Measurements from ENCODE around the gene CCDC122.

CCDC122 gene

DNA sequence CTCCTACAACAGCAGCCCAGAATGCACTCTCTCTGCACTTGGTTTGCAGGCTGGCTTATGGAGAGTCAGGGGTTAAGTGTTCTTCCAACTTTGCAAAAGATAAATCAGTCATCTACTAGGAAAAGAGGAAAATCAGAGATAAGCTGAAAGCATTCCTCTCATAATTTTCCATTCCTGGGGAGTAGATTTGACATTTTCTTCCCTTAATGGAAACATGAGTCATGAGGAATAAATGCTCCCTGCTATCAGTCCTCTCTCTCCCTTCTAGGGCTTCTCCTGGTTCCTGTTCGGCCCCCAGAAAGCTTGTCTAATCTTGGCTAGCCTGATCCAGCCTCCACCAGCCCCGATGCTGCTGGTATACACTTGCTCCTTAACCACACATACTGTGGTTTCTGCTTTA, 64.3 kb downstream of the CCDC122 start:
- Histone ChIP-seq H3K4me3 (no peak overlapping the region), H3K27ac (no peak overlapping the region)

DNA sequence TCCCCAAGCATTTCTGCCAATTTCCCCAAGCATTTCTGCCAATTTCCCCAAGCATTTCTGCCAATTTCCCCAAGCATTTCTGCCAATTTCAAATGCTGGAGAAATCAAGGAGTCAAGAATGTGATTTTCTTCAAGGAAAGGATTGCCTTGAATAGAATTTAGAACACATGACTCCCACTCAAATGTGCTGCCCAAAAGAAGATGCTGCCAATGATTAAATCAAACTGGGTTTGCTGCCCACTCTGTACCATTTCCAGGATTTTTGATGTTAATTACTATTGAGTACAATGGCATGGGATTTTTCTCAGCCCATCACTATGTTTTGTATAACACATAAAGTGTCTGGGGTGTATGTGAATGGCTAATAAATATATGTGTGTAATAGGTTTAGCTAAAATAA, 70.9 kb downstream of the CCDC122 start:
- Histone ChIP-seq H3K27ac (no peak overlapping the region), H3K4me3 (no peak overlapping the region)

DNA sequence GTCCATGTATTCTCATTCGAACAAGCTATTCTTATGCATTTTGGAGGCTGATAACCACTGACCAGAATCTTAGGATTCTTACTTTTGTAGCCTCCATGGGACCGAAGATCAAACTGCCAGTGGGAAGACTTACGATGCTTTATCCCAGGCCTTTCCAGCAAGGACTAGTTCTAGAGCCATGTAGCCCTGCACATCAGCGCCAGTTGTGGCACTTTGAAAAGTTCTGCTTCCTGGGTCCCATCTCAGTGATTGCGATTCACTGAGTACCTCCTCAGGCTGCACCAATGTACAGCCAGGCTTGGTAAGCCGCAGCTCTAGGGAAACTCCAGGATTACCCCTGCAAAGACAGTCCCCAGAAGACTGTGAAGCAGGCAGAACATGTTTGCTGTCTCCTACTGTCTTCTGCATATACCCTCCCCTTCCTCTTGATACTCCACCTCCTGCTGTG, 73.8 kb downstream of the CCDC122 start:
- no peak overlapping the region for H3K27ac ChIP-seq

DNA sequence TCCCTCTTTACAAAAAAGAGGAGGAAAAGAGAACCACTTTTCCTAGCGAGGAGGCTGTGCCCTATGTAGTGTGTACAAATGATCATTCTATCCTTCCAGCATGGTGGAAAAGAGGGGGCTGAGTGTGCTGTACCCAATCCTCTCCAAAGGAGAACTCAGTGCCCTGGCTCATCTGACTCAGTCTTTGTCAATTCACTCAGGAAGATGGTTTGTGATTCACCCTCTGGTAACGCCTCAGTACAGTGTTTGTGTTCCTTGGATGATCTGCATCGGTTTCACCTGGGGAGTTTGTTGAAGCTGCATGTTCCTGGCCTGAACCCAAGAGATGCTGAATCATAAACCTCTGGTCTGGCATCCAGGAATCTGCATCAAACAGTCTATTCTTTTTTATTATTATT, 74.5 kb downstream of the CCDC122 start:
- no peak overlapping the region for H3K4me3 ChIP-seq
- H3K27ac ChIP-seq: peak overlapping the region in 1 of 21 experiments; percentile 0

More for the DNA sequence above, 73.8 kb downstream of the CCDC122 start:
- no peak overlapping the region for H3K4me3 ChIP-seq

DNA sequence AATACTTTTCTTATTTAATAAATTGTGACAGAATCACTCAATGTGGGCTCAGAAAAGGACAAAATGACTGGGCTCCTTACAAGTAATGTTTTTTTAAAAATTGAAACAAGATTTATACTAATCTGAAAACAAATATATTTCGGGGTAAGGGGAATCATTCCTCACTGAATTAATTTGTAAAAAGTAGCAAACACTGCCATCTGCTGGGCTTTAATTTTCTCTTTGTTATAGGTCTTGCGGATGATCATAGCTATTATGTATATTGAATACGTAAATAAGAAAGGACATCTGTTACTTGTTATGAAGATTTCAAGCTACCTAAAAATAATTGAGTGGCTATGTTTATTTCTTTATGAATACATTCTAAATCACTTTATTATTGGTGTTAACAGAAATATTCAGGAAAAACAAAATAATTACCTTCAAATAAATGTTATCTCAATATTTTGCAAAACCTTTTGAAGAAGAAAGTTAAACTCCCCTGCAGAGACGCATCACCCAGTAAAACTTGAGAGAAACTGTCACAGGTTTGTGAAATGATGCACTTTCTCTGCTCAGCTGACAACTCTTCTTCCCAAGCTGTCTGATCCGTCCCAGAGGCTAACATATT, 75.0 kb downstream of the CCDC122 start:
- peak overlapping the region in 1 of 21 experiments; percentile 0 for H3K27ac ChIP-seq
- H3K4me3 ChIP-seq: no peak overlapping the region

DNA sequence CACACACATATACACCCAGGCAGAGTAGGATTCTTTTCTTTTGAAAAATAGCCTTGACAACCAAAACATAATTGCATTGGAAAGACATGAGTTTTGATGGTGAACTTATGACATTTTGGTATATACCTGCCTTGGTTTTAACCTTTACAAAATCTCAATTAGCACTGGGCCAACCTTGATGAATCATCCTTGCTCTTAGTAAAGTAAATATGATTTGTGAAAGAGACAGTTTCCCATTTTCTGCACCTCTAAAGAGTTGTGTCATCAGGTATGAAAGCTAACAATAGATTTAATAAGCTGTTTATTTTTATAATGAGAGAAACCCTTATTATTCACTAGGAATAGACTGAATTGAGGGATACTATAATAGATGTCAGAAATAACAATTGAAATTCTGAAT, 77.0 kb downstream of the CCDC122 start:
- H3K27ac ChIP-seq: no peak overlapping the region
- H3K4me3 ChIP-seq: no peak overlapping the region

DNA sequence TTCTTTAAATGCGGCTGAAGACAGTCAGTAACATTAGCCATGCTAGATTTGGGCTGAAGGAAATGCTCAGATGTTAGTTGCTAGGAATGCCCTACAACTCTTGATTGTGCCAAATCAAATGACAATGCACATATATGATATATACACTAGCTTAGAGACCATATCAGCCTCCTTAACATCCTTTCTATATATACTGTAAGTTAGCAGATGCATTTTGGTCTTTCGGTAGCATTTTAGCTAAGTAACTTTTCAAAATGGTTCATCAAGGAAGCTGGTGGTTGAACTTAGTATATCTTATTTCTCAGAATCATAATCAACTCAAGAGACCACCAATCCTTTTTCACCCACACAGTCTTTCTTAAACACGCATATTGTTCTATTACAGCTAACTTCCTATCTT, 78.7 kb downstream of the CCDC122 start:
- no peak overlapping the region for H3K4me3 ChIP-seq
- no peak overlapping the region for H3K27ac ChIP-seq

DNA sequence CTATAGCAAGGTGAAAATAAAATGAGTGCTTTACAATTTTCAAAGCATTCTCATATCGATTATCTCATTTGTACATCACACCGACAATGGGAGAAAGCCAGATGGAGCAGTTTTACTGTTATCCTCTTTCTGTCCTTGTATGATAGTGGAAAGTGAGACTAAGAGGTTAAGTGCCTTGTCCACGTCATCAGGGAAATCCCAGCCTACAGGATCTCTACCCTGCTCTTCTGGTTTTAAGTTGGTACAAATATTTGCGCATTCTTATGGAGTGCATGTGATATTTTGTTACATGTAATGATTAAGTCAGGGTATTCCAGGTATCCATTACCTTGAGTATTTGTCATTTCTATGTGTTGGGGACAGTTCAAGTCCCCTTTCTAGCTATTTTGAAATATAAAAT, 80.3 kb downstream of the CCDC122 start:
- H3K27ac ChIP-seq: no peak overlapping the region
- H3K4me3 ChIP-seq: no peak overlapping the region

DNA sequence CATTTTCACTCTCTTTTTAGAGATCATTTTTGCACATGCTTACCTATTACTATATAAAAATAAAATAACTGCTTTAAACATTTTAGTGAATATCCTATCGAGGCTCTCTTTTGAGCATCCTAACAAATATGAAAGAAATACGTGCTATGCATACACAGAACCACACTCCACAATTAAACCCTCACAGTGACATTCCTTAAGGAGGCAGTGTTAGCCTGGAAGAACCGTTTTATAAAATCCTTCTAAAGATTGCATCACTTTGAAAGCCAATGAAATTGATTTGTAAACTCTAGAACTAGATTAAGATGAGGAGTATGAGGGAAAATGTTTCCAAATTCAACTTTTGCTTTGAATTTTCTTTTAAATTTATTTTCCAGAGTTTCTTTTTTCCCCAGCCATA, 81.7 kb downstream of the CCDC122 start:
- Histone ChIP-seq H3K27ac (no peak overlapping the region), H3K4me3 (no peak overlapping the region)

DNA sequence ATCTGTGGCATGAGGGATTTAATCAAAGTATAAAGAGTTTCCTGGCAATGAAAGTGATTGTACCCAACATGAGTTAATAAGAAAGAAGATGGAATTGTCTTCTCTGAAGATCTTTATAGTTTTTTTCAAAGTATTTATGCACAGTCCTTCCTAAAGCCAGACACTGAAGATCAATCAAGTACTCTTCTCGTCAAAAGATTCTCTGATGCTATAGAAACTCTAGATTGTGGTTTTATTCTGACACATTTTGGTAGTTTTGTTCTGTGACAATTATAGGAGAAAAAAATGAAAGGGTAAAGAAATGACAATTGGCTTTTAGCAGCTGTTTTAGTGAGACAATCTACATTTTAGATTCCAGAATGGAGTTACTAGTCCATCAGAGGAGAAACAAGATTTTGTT, 82.4 kb downstream of the CCDC122 start:
- Histone ChIP-seq H3K27ac (no peak overlapping the region), H3K4me3 (no peak overlapping the region)

DNA sequence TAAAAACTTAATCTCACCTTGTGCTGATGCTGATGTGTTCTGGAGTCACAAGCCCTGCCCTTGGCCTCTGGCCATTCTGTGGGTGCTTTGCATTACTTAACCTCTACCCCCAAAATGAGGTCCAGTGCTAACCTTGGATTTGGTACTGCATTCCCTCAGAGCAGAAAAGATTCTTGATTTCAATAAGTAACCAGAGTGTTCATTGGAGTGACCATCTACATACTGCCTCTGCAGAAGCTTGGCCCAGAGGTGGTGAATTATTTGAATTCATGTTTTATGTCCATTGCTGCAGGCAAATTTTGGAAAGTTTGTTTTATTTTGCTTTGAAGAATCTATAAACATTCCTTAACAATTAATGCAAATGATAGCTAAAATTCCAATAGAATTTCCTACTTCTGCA, 85.1 kb downstream of the CCDC122 start:
- Histone ChIP-seq H3K4me3 (no peak overlapping the region), H3K27ac (no peak overlapping the region)

DNA sequence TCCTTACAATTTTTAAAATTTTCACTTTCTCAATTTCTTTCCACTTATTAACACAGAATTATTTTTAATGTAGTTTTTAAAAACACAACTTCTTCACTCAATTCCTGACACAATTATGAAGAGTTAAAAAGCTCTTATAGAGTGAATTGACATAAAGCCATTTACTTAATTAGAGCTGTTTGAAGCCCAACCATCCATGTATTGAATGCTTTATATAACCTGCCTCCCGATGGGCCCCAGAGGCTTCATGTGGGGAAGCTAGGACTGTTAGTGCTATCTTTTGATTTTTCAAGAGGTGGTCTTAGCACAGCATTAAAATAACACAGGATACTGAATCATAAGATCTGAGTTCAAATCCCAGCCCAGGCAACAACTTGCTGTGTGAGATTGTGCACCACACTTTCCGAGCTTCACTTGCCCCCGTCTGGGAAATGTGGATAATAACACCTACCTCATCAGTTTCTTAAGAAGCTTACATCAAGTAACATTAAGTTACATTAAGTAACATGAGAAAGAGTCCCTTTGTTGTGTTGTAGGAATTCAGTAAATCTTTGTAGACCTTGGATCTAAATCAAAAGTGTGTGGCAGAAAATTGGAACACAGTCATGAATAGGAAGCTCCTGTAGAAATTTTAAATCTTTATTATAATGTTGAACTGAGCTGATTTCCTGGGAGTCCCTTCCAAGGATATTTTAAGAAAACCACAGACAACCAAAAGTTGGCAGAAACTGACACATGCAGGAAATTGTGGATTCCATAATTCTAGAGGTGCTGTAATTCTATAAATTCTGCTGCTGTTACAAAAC, 87.3 kb downstream of the CCDC122 start:
- H3K27ac ChIP-seq: no peak overlapping the region
- no peak overlapping the region for H3K4me3 ChIP-seq

DNA sequence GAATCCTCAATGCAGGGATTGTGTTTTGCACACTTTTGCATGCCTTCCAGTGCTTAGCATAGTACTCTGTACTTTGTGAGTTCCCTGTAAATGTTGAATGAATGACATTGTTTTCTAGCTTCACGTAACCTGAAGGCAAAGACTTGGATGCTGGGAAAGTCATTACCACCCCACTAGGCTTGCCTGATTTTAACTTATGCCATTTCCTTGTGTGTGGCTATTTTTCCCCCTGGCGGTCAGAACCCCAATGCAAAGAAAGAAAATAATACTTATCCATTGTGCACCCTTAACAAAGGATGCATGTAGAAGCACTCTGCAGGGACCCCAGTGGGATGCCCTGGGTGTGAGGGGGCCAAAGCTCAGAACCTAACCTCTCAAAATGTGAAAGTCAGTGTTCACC, 91.5 kb downstream of the CCDC122 start:
- Histone ChIP-seq H3K4me3 (no peak overlapping the region), H3K27ac (no peak overlapping the region)

DNA sequence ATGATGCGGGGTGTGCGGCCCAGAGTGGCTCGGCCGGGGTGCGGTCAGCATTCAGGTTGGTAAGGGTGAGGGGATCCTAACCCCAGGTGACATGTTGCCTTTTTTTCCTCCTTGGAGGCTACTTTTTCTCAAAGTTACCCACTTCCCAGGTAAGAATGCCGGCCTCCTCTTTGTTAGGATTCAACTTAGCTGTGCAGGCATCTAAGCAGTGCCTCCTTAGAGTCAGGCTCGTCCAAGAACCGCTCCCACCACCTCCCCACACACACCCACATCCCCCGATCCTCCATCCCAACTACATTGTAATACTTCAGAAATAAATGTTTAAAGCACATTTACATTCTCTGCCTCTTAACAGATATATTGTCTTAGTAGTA, 92.0 kb downstream of the CCDC122 start:
- peak overlapping the region in 5 of 21 experiments; percentile 20 to 68 (median 44) for H3K27ac ChIP-seq
- H3K4me3 ChIP-seq: peak overlapping the region; percentile 45 to 56 (median 53)

DNA sequence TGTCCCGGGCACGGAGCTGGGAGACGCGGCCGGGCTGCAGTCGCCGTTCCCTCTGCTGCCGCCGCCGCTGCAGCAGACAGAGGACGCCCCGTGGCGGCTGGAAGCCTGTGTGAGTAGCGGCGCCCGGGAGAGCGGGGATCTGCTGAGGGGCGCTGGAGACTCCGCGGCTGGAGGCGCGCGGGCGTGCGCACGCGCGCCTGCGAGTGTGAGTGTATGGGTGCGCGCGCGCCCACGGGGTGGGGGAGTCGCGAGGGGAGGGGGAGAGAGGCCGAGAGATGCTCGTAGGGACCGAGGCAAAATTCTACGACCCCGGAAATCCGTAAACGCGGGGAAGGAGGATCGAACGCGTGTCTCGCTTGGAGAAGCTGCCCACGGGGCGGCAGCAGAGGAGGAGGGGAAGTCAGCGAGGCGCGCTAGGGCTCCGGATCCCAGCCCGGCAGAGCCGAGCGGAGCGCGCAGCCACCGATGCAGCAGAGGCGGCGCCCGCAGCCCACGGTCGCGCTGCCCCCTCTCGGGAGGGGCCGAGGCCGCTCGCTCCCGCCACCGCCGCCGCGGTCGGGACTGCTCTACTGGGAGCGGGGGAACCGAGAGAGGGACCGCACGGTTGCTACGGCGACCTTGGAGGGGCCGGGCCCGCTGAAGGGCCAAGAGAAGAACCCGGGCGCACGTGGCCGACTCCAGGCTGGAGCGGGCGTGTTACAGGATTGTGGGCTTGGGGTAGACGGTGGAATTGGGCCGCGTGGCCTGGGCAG, 92.6 kb downstream of the CCDC122 start, which contains the start of gene ENOX1:
ENOX1 (minus strand) TSS at position 207 of the 752 bp plus-strand sequence.
- Histone ChIP-seq H3K4me3 (peak within 1 kb of the TSS; percentile 45 to 56 (median 53)), H3K27ac (peak within 1 kb of the TSS in 11 of 21 experiments; percentile 4 to 68 (median 36))

DNA sequence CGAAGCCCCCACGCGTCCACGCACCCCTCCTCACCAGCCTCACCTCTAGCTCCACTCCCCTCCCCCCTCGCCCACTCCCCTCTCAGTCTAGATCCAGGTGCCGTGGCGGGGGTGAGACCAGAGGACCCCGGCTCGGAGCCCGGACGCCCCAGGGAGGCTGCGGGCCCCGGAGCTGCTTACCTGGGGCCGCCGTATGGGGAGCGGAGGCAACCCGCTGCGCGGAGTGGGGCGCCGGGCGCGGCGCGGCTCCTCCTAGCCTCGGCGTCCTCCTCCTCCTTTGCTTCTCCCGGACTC, 93.1 kb downstream of the CCDC122 start:
- peak overlapping the region in 9 of 21 experiments; percentile 2 to 68 (median 36) for H3K27ac ChIP-seq
- peak overlapping the region; percentile 45 to 56 (median 53) for H3K4me3 ChIP-seq
